ENCODE measurements around the gene DYNLRB2.

Gene DYNLRB2

GRCh38 chr16:80540516-80541305 lies at the start of gene DYNLRB2:
Gene DYNLRB2, plus strand, starts transcription at chr16:80540993. Its CDS starts 84 bp downstream, at chr16:80541077.
- peak; percentile 89 for DNase-seq (ENCODE audit: low spot score)

GRCh38 chr16:80500116-80500859 lies 40.5 kb upstream of the DYNLRB2 start:
- DNase-seq (ENCODE audit: low spot score), result no peak

- DNase-seq (ENCODE audit: low spot score), result no peak
These were observed 39.8 kb upstream of the DYNLRB2 start for GRCh38 chr16:80500961-80501525.

GRCh38 chr16:80503107-80503506 lies 37.7 kb upstream of the DYNLRB2 start:
- DNase-seq (ENCODE audit: low spot score), result no peak

GRCh38 chr16:80507538-80507937 lies 33.3 kb upstream of the DYNLRB2 start:
- DNase-seq (ENCODE audit: low spot score), result no peak

- no peak for DNase-seq (ENCODE audit: low spot score)
These were observed 30.9 kb upstream of the DYNLRB2 start for GRCh38 chr16:80509872-80510271.

GRCh38 chr16:80511824-80512592 lies 28.8 kb upstream of the DYNLRB2 start:
- DNase-seq (ENCODE audit: low spot score), result no peak

GRCh38 chr16:80512593-80512853 lies 28.3 kb upstream of the DYNLRB2 start:
- DNase-seq (ENCODE audit: low spot score), result no peak

- DNase-seq (ENCODE audit: low spot score), result no peak
These were observed 25.4 kb upstream of the DYNLRB2 start for GRCh38 chr16:80515374-80515773.

GRCh38 chr16:80517846-80518245 lies 22.9 kb upstream of the DYNLRB2 start:
- no peak for DNase-seq (ENCODE audit: low spot score)

- DNase-seq (ENCODE audit: low spot score), result no peak
These were observed 22.4 kb upstream of the DYNLRB2 start for GRCh38 chr16:80518436-80518835.

- DNase-seq (ENCODE audit: low spot score), result no peak
These were observed 21.6 kb upstream of the DYNLRB2 start for GRCh38 chr16:80519189-80519588.

- DNase-seq (ENCODE audit: low spot score), result no peak
These were observed 15.4 kb upstream of the DYNLRB2 start for GRCh38 chr16:80525420-80525819.

GRCh38 chr16:80526418-80527061 lies 14.3 kb upstream of the DYNLRB2 start:
- DNase-seq (ENCODE audit: low spot score), result peak; percentile 24

GRCh38 chr16:80527297-80527696 lies 13.5 kb upstream of the DYNLRB2 start:
- peak; percentile 11 for DNase-seq (ENCODE audit: low spot score)

GRCh38 chr16:80530479-80530878 lies 10.3 kb upstream of the DYNLRB2 start:
- DNase-seq (ENCODE audit: low spot score), result no peak

GRCh38 chr16:80536238-80536637 lies 4.6 kb upstream of the DYNLRB2 start:
- no peak for DNase-seq (ENCODE audit: low spot score)

GRCh38 chr16:80541306-80541694 lies 507 bp downstream of the DYNLRB2 start:
- no peak for DNase-seq (ENCODE audit: low spot score)

- no peak for DNase-seq (ENCODE audit: low spot score)
These were observed 2.4 kb downstream of the DYNLRB2 start for GRCh38 chr16:80543162-80543561.

GRCh38 chr16:80544326-80544725 lies 3.5 kb downstream of the DYNLRB2 start:
- no peak for DNase-seq (ENCODE audit: low spot score)

- DNase-seq (ENCODE audit: low spot score), result no peak
These were observed 5.5 kb downstream of the DYNLRB2 start for GRCh38 chr16:80546249-80546648.

GRCh38 chr16:80547145-80547544 lies 6.4 kb downstream of the DYNLRB2 start:
- no peak for DNase-seq (ENCODE audit: low spot score)

Data from hepatic stellate cell (primary cell).